GM12878 (cell line): ENCODE results near the gene SLC2A8. TPM values are rescaled to one million over a fixed set of nuclear protein-coding genes. Genes with fewer than 3 reads are reported as not detected.

Experiments
- ATAC-seq: fragments of 200-7000 bp; cut with Tn5 transposase; 3 replicates; pipeline ENCODE4 v1.9.1; 2020; ENCODE audit warnings: mild to moderate bottlenecking, moderate library complexity
- BruUV-seq: library from RNA; stranded (reverse); fragments of 400-500 nt; replicated peaks from 2 replicates; lab custom pipeline; 2021; lab: Mats Ljungman, UMichigan
- CTCF ChIA-PET: fragments of 300-600 bp; sonication (Branson Sonifier 250); formaldehyde crosslinking; extraction: SDS; loops from one replicate; lab custom pipeline; 2021; ENCODE audit warnings: inconsistent platforms; lab: Yijun Ruan, JAX
- POLR2A ChIA-PET: fragments of 350-600 bp; formaldehyde crosslinking; extraction: SDS; loops from one replicate; lab custom pipeline; 2021; ENCODE audit warnings: inconsistent platforms; lab: Charles Lee
- RAD21 ChIA-PET: fragments of 300-600 bp; sonication (Branson Sonifier 250); formaldehyde crosslinking; loops from one replicate; lab custom pipeline; 2023; ENCODE audit warnings: antibody characterized with exemption; ENCODE audit not compliant: unreplicated experiment; lab: Charles Lee
- SMC1A ChIA-PET: fragments of 300-600 bp; sonication (Branson Sonifier 250); formaldehyde crosslinking; loops from one replicate; lab custom pipeline; 2023; ENCODE audit not compliant: unreplicated experiment, uncharacterized antibody; lab: Charles Lee
- DNase-seq: peaks from one replicate; pipeline ENCODE4 v3.0.0-alpha.2; 2011; ENCODE audit warnings: low read depth, low spot score
- FAIRE-seq: peaks from 3 replicates; lab custom pipeline; 2011; peaks lifted over from hg19 to GRCh38; lab: Jason Lieb, UNC
- H2AFZ ChIP-seq: 2 replicates; pipeline ENCODE4 v1.6.0; 2011; ENCODE audit warnings: low read depth, low read length, control low read depth; ENCODE audit not compliant: control insufficient read depth
- H3K27ac ChIP-seq: 2 replicates; pipeline ENCODE4 v1.5.1; 2011; ENCODE audit warnings: control low read depth; ENCODE audit not compliant: control insufficient read depth, insufficient read depth
- H3K27me3 ChIP-seq, 2 experiments: replicated peaks in 1 of 2; 2 replicates each; pipeline versions ENCODE4 v1.6.0 to v1.6.1; 2011; ENCODE audit warnings: low read length in 1 of 2; ENCODE audit not compliant: control insufficient read depth in 2 of 2, insufficient read depth in 2 of 2
- H3K36me3 ChIP-seq, 2 experiments: 2 replicates each; pipeline ENCODE4 v1.5.1; 2011; ENCODE audit warnings: low read length in 1 of 2; ENCODE audit not compliant: control insufficient read depth in 2 of 2, insufficient read depth in 2 of 2
- H3K4me1 ChIP-seq: 2 replicates; pipeline ENCODE4 v1.6.1; 2011; ENCODE audit warnings: mild to moderate bottlenecking, low read length, moderate library complexity, mixed read lengths; ENCODE audit not compliant: control insufficient read depth, insufficient read depth
- H3K4me2 ChIP-seq: 2 replicates; pipeline ENCODE4 v1.6.0; 2011; ENCODE audit warnings: control low read depth; ENCODE audit not compliant: control insufficient read depth, insufficient read depth
- H3K4me3 ChIP-seq: fragments of 200-600 bp; sonication (generic); 2 replicates; pipeline ENCODE4 v1.5.1; 2016
- H3K79me2 ChIP-seq: 2 replicates; pipeline ENCODE4 v1.6.0; 2011; ENCODE audit warnings: low read length; ENCODE audit not compliant: control insufficient read depth, insufficient read depth
- H3K9ac ChIP-seq: 2 replicates; pipeline ENCODE4 v1.8.0; 2011; ENCODE audit warnings: low read length, control low read depth, mixed read lengths; ENCODE audit not compliant: control insufficient read depth, insufficient read depth
- H3K9me3 ChIP-seq: replicated peaks from 3 replicates; pipeline ENCODE4 v1.5.1; 2011; ENCODE audit warnings: mild to moderate bottlenecking, low read length; ENCODE audit not compliant: control insufficient read depth, insufficient read depth
- H4K20me1 ChIP-seq: 2 replicates; pipeline ENCODE4 v1.6.0; 2011; ENCODE audit not compliant: control insufficient read depth, insufficient read depth
- CEBPB ChIP-seq, 2 experiments: fragments of 150-350 bp in 1 of 2; IDR thresholded peaks; 2 replicates each; pipeline ENCODE4 v1.6.1; 2012 to 2014; ENCODE audit warnings: low read depth in 2 of 2, low read length in 2 of 2, borderline replicate concordance in 1 of 2, inconsistent platforms in 1 of 2
- E2F4 ChIP-seq: IDR thresholded peaks from 2 replicates; pipeline ENCODE4 v1.6.1; 2012; ENCODE audit warnings: low read depth, low read length, improper control_type of control experiment
- MXI1 ChIP-seq: fragments of 150-350 bp; IDR thresholded peaks from 2 replicates; pipeline ENCODE4 v1.6.1; 2011; ENCODE audit warnings: low read depth, mild to moderate bottlenecking, inconsistent platforms, low read length, improper control_type of control experiment
- POLR2A ChIP-seq: IDR thresholded peaks from 2 replicates; pipeline ENCODE4 v1.6.1; 2011; ENCODE audit warnings: low read depth, mild to moderate bottlenecking, low read length
- RB1 ChIP-seq: fragments of 450-650 bp; formaldehyde crosslinking; IDR thresholded peaks from 2 replicates; pipeline ENCODE4 v1.6.1; 2017; ENCODE audit warnings: mild to moderate bottlenecking, borderline replicate concordance
- RFX5 ChIP-seq: IDR thresholded peaks from 2 replicates; pipeline ENCODE4 v1.6.1; 2011; ENCODE audit warnings: low read depth, low read length, improper control_type of control experiment
- TCF12 ChIP-seq: IDR thresholded peaks from 2 replicates; pipeline ENCODE4 v1.6.1; 2011; ENCODE audit warnings: low read depth, mild to moderate bottlenecking, low read length
- TCF3 ChIP-seq: IDR thresholded peaks from 2 replicates; pipeline ENCODE4 v1.6.1; 2012; ENCODE audit warnings: low read depth, mild to moderate bottlenecking, low read length, borderline replicate concordance; ENCODE audit not compliant: insufficient read depth
- WGBS: methylation state at CpG from one replicate; pipeline ENCODE4 v1.1.6; 2016; ENCODE audit warnings: low lambda C conversion rate; ENCODE audit not compliant: insufficient replicate concordance, insufficient coverage; ENCODE audit errors: missing lambda C conversion rate; 5-methylcytosine and 5-hydroxymethylcytosine counted together
- in situ Hi-C: fragments of 300-500 bp; cut with MboI; formaldehyde crosslinking; loops from 9 replicates; pipeline ENCODE4 v1.14.3; 2018; ENCODE audit warnings: mixed read lengths
- intact Hi-C: fragments of 100-400 bp; cut with micrococcal nuclease; formaldehyde crosslinking; loops from one replicate; pipeline ENCODE4 v1.14.2; 2022; ENCODE audit not compliant: unreplicated experiment
- polyA plus RNA-seq, 11 experiments: library from polyadenylated mRNA; depleted of rRNA in 4 of 11; unstranded in 6 of 11; stranded (reverse) in 5 of 11; fragments of >200 nt; fragmentation: Nextera tagmentation in 4 of 11; fragmentation: Illumina TruSeq in 1 of 11; extraction: Ambion mirVana in 4 of 11; extraction: Trizol in 1 of 11; gene quantifications; 1 replicate in 1 of 11; 2 replicates in 10 of 11; pipeline versions ENCODE4 v1.2.1 to v1.2.3, GENCODE V29; 2011 to 2016; ENCODE audit warnings: inconsistent platforms in 2 of 11, missing spikeins in 2 of 11, low read depth in 1 of 11
- total RNA-seq, 4 experiments: library from RNA; depleted of rRNA in 3 of 4; stranded (reverse); fragments of >200 nt in 3 of 4; fragmentation: Illumina TruSeq in 1 of 4; extraction: Trizol in 1 of 4; gene quantifications; 2 replicates each; pipeline versions ENCODE4 v1.2.1 to v1.2.3, GENCODE V29; 2013 to 2021

Gene SLC2A8
- total and polyA plus RNA-seq, 10 of the 15 experiments (the other 5 are each of a cell fraction or from before 2014, with no cell fraction given): 0.31 to 22.7 (median 10.0) TPM

- 92% methylated on average over 19 of the region's 23 CpGs for WGBS
- POLR2A ChIA-PET: no interaction called here
Observed at GRCh38 chr9:127404631-127405030, 7.7 kb downstream of the SLC2A8 start.

More at GRCh38 chr9:127404631-127405030, 7.7 kb downstream of the SLC2A8 start:
- RAD21 ChIA-PET: no interaction called here
- DNase-seq (no peak), ATAC-seq (no peak), FAIRE-seq (no peak)
- H3K4me3 ChIP-seq: no peak overlapping the region
- in situ Hi-C loops: no loop called here
- H3K9ac ChIP-seq: no peak overlapping the region
- no TSS peak for BruUV-seq
- H3K27ac ChIP-seq: no peak overlapping the region
- H3K36me3 ChIP-seq: peaks cover 0 to 3% of the 10 kb centered on the region in 2 experiments; a peak in 2 of 4 replicates
- no peaks in the 10 kb centered on the region for H3K27me3 ChIP-seq
- no peaks in the 10 kb centered on the region for H3K4me1 ChIP-seq
- H3K9me3 ChIP-seq: no peaks in the 10 kb centered on the region
- no peak overlapping the region for H3K4me2 ChIP-seq
- CTCF ChIA-PET: no interaction called here
- no peaks in the 10 kb centered on the region for H3K79me2 ChIP-seq
- no peaks in the 10 kb centered on the region for H4K20me1 ChIP-seq
- no peak for TF ChIP-seq RFX5
- no peak for TF ChIP-seq MXI1
- TF ChIP-seq POLR2A: 0 out of 2 replicates have a peak, but pooled peaks have one; percentile 19
- no peak for TF ChIP-seq RB1
- TF ChIP-seq TCF3: no peak
- TF ChIP-seq E2F4: no peak
- TF ChIP-seq TCF12: no peak
- no peak for TF ChIP-seq CEBPB (IDR thresholded peaks at IDR 0.05; ENCODE audit: borderline replicate concordance in 1 of 2, low read depth in 2 of 2, low read length in 2 of 2)
- no peak overlapping the region for H2AFZ ChIP-seq
- SMC1A ChIA-PET: no interaction called here
- intact Hi-C loops: no loop called here
